Stomach (tissue), 9 donors: ENCODE measurements around the gene FAU. TPM values are rescaled to one million over a fixed set of nuclear protein-coding genes. Genes with fewer than 3 reads are reported as not detected.

Experiments
- DNase-seq, 2 donors: peaks; one replicate each; pipeline versions ENCODE4 v3.0.0 to v3.0.0-alpha.2; 2013 to 2019
- H3K27ac ChIP-seq, 5 donors: fragments of 200-600 bp in 4 of 5; sonication (generic) in 4 of 5; one replicate each; pipeline ENCODE4 v1.5.1; 2013 to 2019; ENCODE audit warnings: mild to moderate bottlenecking in 1 of 5, moderate library complexity in 1 of 5
- H3K27me3 ChIP-seq, 3 donors: fragments of 200-600 bp; sonication (generic); one replicate each; pipeline ENCODE4 v1.5.1; 2017 to 2019; ENCODE audit warnings: mixed run types in 1 of 3
- H3K36me3 ChIP-seq, 4 donors: fragments of 200-600 bp; sonication (generic); 1 replicate in 3 of 4; 2 replicates in 1 of 4; pipeline ENCODE4 v1.5.1; 2016 to 2019
- H3K4me1 ChIP-seq, 4 donors: fragments of 200-600 bp; sonication (generic); one replicate each; pipeline ENCODE4 v1.5.1; 2016 to 2019
- H3K4me3 ChIP-seq, 4 donors: fragments of 200-600 bp; sonication (generic) in 3 of 4; one replicate each; pipeline ENCODE4 v1.5.1; 2016 to 2019; ENCODE audit warnings: mild to moderate bottlenecking in 1 of 4
- H3K9me3 ChIP-seq, 4 donors: fragments of 200-600 bp; sonication (generic); one replicate each; pipeline ENCODE4 v1.5.1; 2016 to 2019
- CTCF ChIP-seq, 7 experiments: fragments of 450-650 bp in 4 of 7; fragments of 200-600 bp in 3 of 7; sonication (generic) in 3 of 7; IDR thresholded peaks; one replicate each; pipeline ENCODE4 v1.5.1; 2016 to 2019; ENCODE audit warnings: antibody characterized with exemption in 7 of 7, control low read depth in 2 of 7, mild to moderate bottlenecking in 1 of 7
- EP300 ChIP-seq: sonication (generic); formaldehyde crosslinking; IDR thresholded peaks from one replicate; pipeline ENCODE4 v1.6.1; 2017; ENCODE audit warnings: antibody characterized with exemption
- POLR2A ChIP-seq, 4 donors: fragments of 450-650 bp; IDR thresholded peaks; one replicate each; pipeline ENCODE4 v1.6.1; 2016; ENCODE audit warnings: antibody characterized with exemption in 4 of 4, control low read depth in 2 of 4, mild to moderate bottlenecking in 1 of 4, moderate library complexity in 1 of 4
- POLR2AphosphoS5 ChIP-seq, 3 donors: sonication (generic); formaldehyde crosslinking; IDR thresholded peaks; one replicate each; pipeline ENCODE4 v1.6.1; 2016; ENCODE audit warnings: antibody characterized with exemption in 3 of 3
- WGBS, 5 donors: extraction: QIAGEN DNeasy Blood & Tissue Kit in 3 of 5; methylation state at CpG; one replicate each; pipeline versions ENCODE4 v1.1.5 to v1.1.7; 2013 to 2018; 5-methylcytosine and 5-hydroxymethylcytosine counted together
- intact Hi-C: fragments of 100-400 bp; cut with DNase I; formaldehyde crosslinking; loops from one replicate; pipeline ENCODE4 v1.15.1; 2023; ENCODE audit warnings: low total_unique reads
- polyA plus RNA-seq, 3 donors: library from polyadenylated mRNA; stranded (reverse); fragments of 200-250 nt; gene quantifications; one replicate each; pipeline ENCODE4 v1.2.3, GENCODE V29; 2013
- small RNA-seq, 4 donors: library from RNA; depleted of rRNA; stranded (forward); fragments of <200 nt; gene quantifications; one replicate each; pipeline ENCODE3, GENCODE V24; 2016
- total RNA-seq, 5 donors: library from RNA; depleted of rRNA; stranded (reverse); fragments of >200 nt; gene quantifications; one replicate each; pipeline versions ENCODE4 v1.1.0 to v1.2.3, GENCODE V29; 2014 to 2016
- donor health status: healthy with polysubstance abuse.
- donor health status: Bipolar disorder and iron deficiency.
- donor health status: healthy.

Gene FAU
- total and polyA plus RNA-seq, 8 donors: 456 to 1,872 (median 914) TPM

GRCh38 chr11:65077451-65077850, 44.5 kb downstream of the FAU start:
- intact Hi-C loops: no loop called here
- H3K9me3 ChIP-seq: no peaks in the 10 kb centered on the region
- peaks cover 0 to 6% (median 0%) of the 10 kb centered on the region in 4 donors for H3K36me3 ChIP-seq
- H3K4me3 ChIP-seq: no peak overlapping the region
- no peak overlapping the region for H3K27ac ChIP-seq
- no peak for DNase-seq
- WGBS, 5 donors: 81 to 93% (median 88%) methylated on average over 4 of the region's 4 CpGs
- peaks cover 0 to 7% (median 0%) of the 10 kb centered on the region in 4 donors for H3K4me1 ChIP-seq
- no peaks in the 10 kb centered on the region for H3K27me3 ChIP-seq
- TF ChIP-seq CTCF (IDR thresholded peaks at IDR 0.05): no peak
- no peak for TF ChIP-seq EP300

DNA sequence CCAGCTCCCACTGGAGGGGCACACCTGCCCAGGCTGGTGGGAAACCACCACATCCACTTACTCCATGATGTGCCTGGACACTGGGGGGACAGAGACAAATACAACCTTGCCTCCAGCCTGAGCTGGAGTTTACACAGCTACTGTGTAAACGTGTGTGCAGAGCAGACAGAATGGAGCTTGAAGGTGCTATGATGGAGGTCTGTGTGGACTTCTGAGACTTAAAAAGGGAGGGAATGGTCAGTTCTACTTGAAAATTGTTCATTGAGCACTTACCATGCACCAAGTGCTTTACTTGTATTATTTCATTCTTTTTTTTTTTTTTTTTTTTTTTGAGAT, 49.3 kb downstream of the FAU start:
- 12 to 59% (median 39%) methylated on average over 1 of the region's 1 CpG for WGBS, 5 donors
- intact Hi-C loops: no loop called here

DNA sequence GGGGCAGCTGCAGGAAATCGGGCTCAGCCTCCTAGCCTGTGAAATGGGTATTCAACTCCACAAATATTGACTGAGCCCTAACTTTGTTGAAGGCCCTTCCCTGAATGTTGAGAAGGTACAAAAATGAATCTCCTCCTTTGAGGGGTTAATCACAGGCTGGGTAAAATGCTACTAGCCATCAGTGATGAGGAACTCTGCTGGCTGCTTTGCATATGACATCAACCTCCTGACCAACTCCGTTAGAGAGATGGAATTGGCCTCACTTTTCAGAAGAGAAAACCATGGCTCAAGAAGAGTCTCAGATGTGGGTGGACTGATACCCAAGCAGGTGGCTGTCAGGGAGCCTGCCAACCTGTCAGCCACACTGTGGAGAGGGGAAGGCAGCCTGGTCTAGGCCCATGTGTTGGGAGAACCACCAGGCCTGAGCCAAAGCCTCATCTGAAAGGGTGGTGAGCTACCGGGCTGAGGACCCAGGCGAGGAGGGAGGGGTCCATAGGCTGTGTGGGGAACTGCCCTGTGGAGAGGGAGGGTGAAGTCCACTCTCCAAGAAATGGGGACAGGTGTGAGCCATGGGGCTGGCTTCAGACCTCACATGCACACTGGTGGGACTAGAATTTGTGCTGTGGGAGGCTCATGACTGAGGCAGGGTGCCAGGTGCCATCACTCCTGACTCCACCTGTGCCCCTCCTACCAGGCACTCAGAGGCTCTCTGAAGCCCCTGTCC, 49.9 kb downstream of the FAU start:
- TF ChIP-seq CTCF (IDR thresholded peaks at IDR 0.05) (no peak), POLR2AphosphoS5 (IDR thresholded peaks at IDR 0.05) (no peak), EP300 (no peak), POLR2A (IDR thresholded peaks at IDR 0.05) (no peak)
- Histone ChIP-seq H3K27me3 (no peaks in the 10 kb centered on the region), H3K4me1 (no peaks in the 10 kb centered on the region), H3K9me3 (no peaks in the 10 kb centered on the region), H3K4me3 (no peak overlapping the region), H3K27ac (no peak overlapping the region), H3K36me3 (no peaks in the 10 kb centered on the region)
- 55 to 68% (median 64%) methylated on average over 4 of the region's 4 CpGs for WGBS, 5 donors
- intact Hi-C loops: no loop called here
- DNase-seq: no peak

More for the DNA sequence above, 49.3 kb downstream of the FAU start:
- no peak for DNase-seq
- H3K9me3 ChIP-seq: no peaks in the 10 kb centered on the region
- H3K27me3 ChIP-seq: no peaks in the 10 kb centered on the region
- no peaks in the 10 kb centered on the region for H3K36me3 ChIP-seq
- H3K4me3 ChIP-seq: no peak overlapping the region
- no peaks in the 10 kb centered on the region for H3K4me1 ChIP-seq
- TF ChIP-seq EP300 (no peak), POLR2A (IDR thresholded peaks at IDR 0.05) (no peak), POLR2AphosphoS5 (IDR thresholded peaks at IDR 0.05) (no peak), CTCF (IDR thresholded peaks at IDR 0.05) (no peak)
- no peak overlapping the region for H3K27ac ChIP-seq

Small RNA genes within 50 kb of the gene (small RNA-seq; reads per million reads assigned to genes)
- gene HIGD1AP10: 0 reads per million in 4 donors
- 0 reads per million in 4 donors for gene PDCL2P2
- gene RNU2-23P: 0 to 0.83 (median 0.15) reads per million in 4 donors

Other genes with a start within 250 kb of the FAU start
- gene EHD1, start 243.5 kb downstream of the FAU start, total RNA-seq: 100 to 1,000 TPM in 2 of 5 donors, 10 to 100 TPM in 3; 23.3 to 160 (median 56.2) TPM
- gene EHD1, start 243.5 kb downstream of the FAU start, polyA plus RNA-seq: 10 to 100 TPM; 17.9 to 24.6 (median 19.4) TPM
- gene ATG2A, start 204.9 kb downstream of the FAU start, total RNA-seq: 10 to 100 TPM; 14.3 to 77.6 (median 46.1) TPM
- gene ATG2A, start 204.9 kb downstream of the FAU start, polyA plus RNA-seq: 10 to 100 TPM; 12.2 to 18.7 (median 16.3) TPM
- 10 to 100 TPM in 4 of 5 donors, 1 to 10 TPM in 1; 6.6 to 75.6 (median 25.7) TPM for gene PPP2R5B, start 197.4 kb downstream of the FAU start, total RNA-seq
- gene PPP2R5B, start 197.4 kb downstream of the FAU start, polyA plus RNA-seq: 10 to 100 TPM in 2 of 3 donors, 1 to 10 TPM in 1; 9.8 to 13.8 (median 12.3) TPM
- gene GPHA2, start 186.2 kb downstream of the FAU start, total RNA-seq: not detected
- gene GPHA2, start 186.2 kb downstream of the FAU start, polyA plus RNA-seq: under 1 TPM in 2 of 3 donors, not detected in 1; 0.30 to 0.50 TPM
- not detected for gene MAJIN, start 150.0 kb downstream of the FAU start, total RNA-seq
- gene MAJIN, start 150.0 kb downstream of the FAU start, polyA plus RNA-seq: under 1 TPM in 1 of 3 donors, not detected in 2; 0.20 TPM
- 10 to 100 TPM in 1 of 5 donors, 1 to 10 TPM in 2, under 1 TPM in 1, not detected in 1; 0.73 to 29.5 (median 3.0) TPM for gene BATF2, start 125.2 kb downstream of the FAU start, total RNA-seq
- 10 to 100 TPM in 1 of 3 donors, 1 to 10 TPM in 2; 3.4 to 10.8 (median 4.5) TPM for gene BATF2, start 125.2 kb downstream of the FAU start, polyA plus RNA-seq
- gene ARL2, start 108.0 kb downstream of the FAU start, total RNA-seq: 100 to 1,000 TPM in 2 of 5 donors, 10 to 100 TPM in 2, 1 to 10 TPM in 1; 4.9 to 237 (median 57.2) TPM
- gene ARL2, start 108.0 kb downstream of the FAU start, polyA plus RNA-seq: 100 to 1,000 TPM in 1 of 3 donors, 10 to 100 TPM in 2; 88.3 to 119 (median 98.0) TPM
- gene SNX15, start 94.7 kb downstream of the FAU start, total RNA-seq: 10 to 100 TPM in 4 of 5 donors, 1 to 10 TPM in 1; 4.2 to 45.8 (median 13.3) TPM
- gene SNX15, start 94.7 kb downstream of the FAU start, polyA plus RNA-seq: 10 to 100 TPM; 18.7 to 22.5 (median 20.0) TPM
- gene SAC3D1, start 80.9 kb downstream of the FAU start, total RNA-seq: 10 to 100 TPM in 2 of 5 donors, 1 to 10 TPM in 3; 1.8 to 97.6 (median 6.7) TPM
- 10 to 100 TPM in 2 of 3 donors, 1 to 10 TPM in 1; 8.9 to 14.5 (median 14.4) TPM for gene SAC3D1, start 80.9 kb downstream of the FAU start, polyA plus RNA-seq
- 10 to 100 TPM in 2 of 5 donors, 1 to 10 TPM in 2, not detected in 1; 1.3 to 65.2 (median 18.1) TPM for gene NAALADL1, start 63.6 kb downstream of the FAU start, total RNA-seq
- 10 to 100 TPM in 2 of 3 donors, 1 to 10 TPM in 1; 6.7 to 10.8 (median 10.0) TPM for gene NAALADL1, start 63.6 kb downstream of the FAU start, polyA plus RNA-seq
- 1 to 10 TPM; 1.4 to 9.1 (median 2.2) TPM for gene CDCA5, start 38.1 kb downstream of the FAU start, total RNA-seq
- 1 to 10 TPM; 3.5 to 6.7 (median 4.6) TPM for gene CDCA5, start 38.1 kb downstream of the FAU start, polyA plus RNA-seq
- 10 to 100 TPM; 17.6 to 62.0 (median 28.8) TPM for gene ZFPL1, start 37.9 kb downstream of the FAU start, total RNA-seq
- gene ZFPL1, start 37.9 kb downstream of the FAU start, polyA plus RNA-seq: 10 to 100 TPM; 36.7 to 38.6 (median 37.4) TPM
- 1,000 to 10,000 TPM in 1 of 5 donors, 100 to 1,000 TPM in 4; 174 to 2,272 (median 234) TPM for gene VPS51, start 25.9 kb downstream of the FAU start, total RNA-seq
- 100 to 1,000 TPM; 124 to 135 (median 128) TPM for gene VPS51, start 25.9 kb downstream of the FAU start, polyA plus RNA-seq
- 100 to 1,000 TPM in 1 of 5 donors, 10 to 100 TPM in 3, 1 to 10 TPM in 1; 7.6 to 118 (median 19.6) TPM for gene TM7SF2, start 10.3 kb downstream of the FAU start, total RNA-seq
- 10 to 100 TPM; 38.6 to 65.2 (median 51.9) TPM for gene TM7SF2, start 10.3 kb downstream of the FAU start, polyA plus RNA-seq
- 100 to 1,000 TPM in 1 of 5 donors, 10 to 100 TPM in 1, 1 to 10 TPM in 2, not detected in 1; 2.4 to 130 (median 39.9) TPM for gene ZNHIT2, start 4.4 kb downstream of the FAU start, total RNA-seq
- gene ZNHIT2, start 4.4 kb downstream of the FAU start, polyA plus RNA-seq: 10 to 100 TPM; 18.0 to 20.0 (median 18.9) TPM
- 10 to 100 TPM; 22.8 to 75.9 (median 33.0) TPM for gene MRPL49, start 187 bp upstream of the FAU start, total RNA-seq
- 10 to 100 TPM; 36.0 to 69.8 (median 39.9) TPM for gene MRPL49, start 187 bp upstream of the FAU start, polyA plus RNA-seq
- 10 to 100 TPM; 20.0 to 75.3 (median 64.9) TPM for gene SYVN1, start 12.4 kb upstream of the FAU start, total RNA-seq
- 10 to 100 TPM in 2 of 3 donors, 1 to 10 TPM in 1; 7.2 to 18.5 (median 13.4) TPM for gene SYVN1, start 12.4 kb upstream of the FAU start, polyA plus RNA-seq
- gene SPDYC, start 48.1 kb upstream of the FAU start, total RNA-seq: not detected
- gene SPDYC, start 48.1 kb upstream of the FAU start, polyA plus RNA-seq: not detected
- gene CAPN1, start 59.8 kb upstream of the FAU start, total RNA-seq: 100 to 1,000 TPM in 3 of 5 donors, 10 to 100 TPM in 2; 79.5 to 325 (median 155) TPM
- 100 to 1,000 TPM in 2 of 3 donors, 10 to 100 TPM in 1; 96.1 to 234 (median 112) TPM for gene CAPN1, start 59.8 kb upstream of the FAU start, polyA plus RNA-seq
- gene POLA2, start 139.8 kb upstream of the FAU start, total RNA-seq: 10 to 100 TPM in 2 of 5 donors, 1 to 10 TPM in 3; 1.7 to 17.0 (median 5.5) TPM
- gene POLA2, start 139.8 kb upstream of the FAU start, polyA plus RNA-seq: 10 to 100 TPM in 2 of 3 donors, 1 to 10 TPM in 1; 8.6 to 11.2 (median 10.3) TPM
- 10 to 100 TPM in 2 of 5 donors, 1 to 10 TPM in 1, under 1 TPM in 1, not detected in 1; 0.89 to 18.3 (median 8.3) TPM for gene CDC42EP2, start 192.7 kb upstream of the FAU start, total RNA-seq
- 10 to 100 TPM; 13.8 to 22.0 (median 18.4) TPM for gene CDC42EP2, start 192.7 kb upstream of the FAU start, polyA plus RNA-seq
- 10 to 100 TPM; 14.7 to 92.8 (median 35.1) TPM for gene DPF2, start 211.7 kb upstream of the FAU start, total RNA-seq
- gene DPF2, start 211.7 kb upstream of the FAU start, polyA plus RNA-seq: 10 to 100 TPM; 14.9 to 22.6 (median 19.6) TPM
- 1 to 10 TPM in 1 of 5 donors, not detected in 4; 4.5 TPM for gene TIGD3, start 232.6 kb upstream of the FAU start, total RNA-seq
- under 1 TPM in 2 of 3 donors, not detected in 1; 0.25 to 0.44 TPM for gene TIGD3, start 232.6 kb upstream of the FAU start, polyA plus RNA-seq